T-helper 2 cell treated with Interferon-gamma antibody and Interleukin-4, amounts not matched to agents 5 μg/mL and 100 μg/mL, for 36 hours (primary cell): ENCODE results near the gene LY6G5C.

Experiments
- DNase-seq: peaks from one replicate; pipeline ENCODE4 v3.0.0; 2021; ENCODE audit warnings: low spot score
- H3K27ac Mint-ChIP-seq: one replicate; pipeline ENCODE4 v1.8.0; 2021; ENCODE audit warnings: mild to moderate bottlenecking, mixed read lengths
- H3K27me3 Mint-ChIP-seq: one replicate; pipeline ENCODE4 v1.8.0; 2021; ENCODE audit warnings: low read depth, mixed read lengths
- H3K36me3 Mint-ChIP-seq: one replicate; pipeline ENCODE4 v1.8.0; 2021; ENCODE audit warnings: low read depth, mixed read lengths
- H3K4me1 Mint-ChIP-seq: one replicate; pipeline ENCODE4 v1.8.0; 2021; ENCODE audit warnings: low read depth, mixed read lengths
- H3K4me3 Mint-ChIP-seq: one replicate; pipeline ENCODE4 v1.8.0; 2022; ENCODE audit warnings: mild to moderate bottlenecking, moderate library complexity, mixed read lengths
- H3K9me3 Mint-ChIP-seq: one replicate; pipeline ENCODE4 v1.8.0; 2021; ENCODE audit warnings: mixed read lengths

Gene LY6G5C

GRCh38 chr6:31707701-31708100 lies 26.8 kb upstream of the LY6G5C start:
- H3K4me3 Mint-ChIP-seq, result no peak overlapping the region

GRCh38 chr6:31706599-31706998 lies 25.7 kb upstream of the LY6G5C start, which contains the start of gene LY6G6F:
LY6G6F (plus strand) TSS chr6:31706866; CDS start chr6:31706907, 41 bp downstream.
- peaks cover 2% of the 10 kb centered on the region for H3K27me3 Mint-ChIP-seq
- no peak within 1 kb of the TSS for H3K27ac Mint-ChIP-seq
- no peak for DNase-seq
- H3K9me3 Mint-ChIP-seq, result no peaks in the 10 kb centered on the region
- peaks cover 7% of the 10 kb centered on the region for H3K36me3 Mint-ChIP-seq
- H3K4me3 Mint-ChIP-seq, result no peak within 1 kb of the TSS
- H3K4me1 Mint-ChIP-seq, result peaks cover 16% of the 10 kb centered on the region

More at GRCh38 chr6:31707701-31708100, 26.8 kb upstream of the LY6G5C start:
- peaks cover 16% of the 10 kb centered on the region for H3K4me1 Mint-ChIP-seq
- H3K27ac Mint-ChIP-seq, result no peak overlapping the region
- no peaks in the 10 kb centered on the region for H3K9me3 Mint-ChIP-seq
- H3K36me3 Mint-ChIP-seq, result no peaks in the 10 kb centered on the region
- peaks cover 2% of the 10 kb centered on the region for H3K27me3 Mint-ChIP-seq
- no peak for DNase-seq

- no peak for DNase-seq
- peaks cover 2% of the 10 kb centered on the region for H3K27me3 Mint-ChIP-seq
Measured at GRCh38 chr6:31705931-31706330, 25.1 kb upstream of the LY6G5C start.

GRCh38 chr6:31702819-31703716 lies 22.2 kb upstream of the LY6G5C start, which contains the start of gene ABHD16A:
ABHD16A (minus strand) TSS chr6:31703324; CDS start chr6:31703281, 43 bp downstream.
- Mint-ChIP-seq H3K4me3 (peak within 1 kb of the TSS; percentile 98), H3K4me1 (peaks cover 16% of the 10 kb centered on the region), H3K9me3 (no peaks in the 10 kb centered on the region), H3K27me3 (peaks cover 2% of the 10 kb centered on the region), H3K27ac (peak within 1 kb of the TSS; percentile 97), H3K36me3 (peaks cover 19% of the 10 kb centered on the region)
- peak; percentile 95 for DNase-seq

More at GRCh38 chr6:31705931-31706330, 25.1 kb upstream of the LY6G5C start:
- Mint-ChIP-seq H3K4me3 (no peak overlapping the region), H3K27ac (no peak overlapping the region), H3K9me3 (no peaks in the 10 kb centered on the region), H3K4me1 (peaks cover 15% of the 10 kb centered on the region), H3K36me3 (peaks cover 12% of the 10 kb centered on the region)

GRCh38 chr6:31702405-31702818 lies 21.5 kb upstream of the LY6G5C start:
- Mint-ChIP-seq H3K9me3 (no peaks in the 10 kb centered on the region), H3K36me3 (peaks cover 26% of the 10 kb centered on the region), H3K4me3 (peak overlapping the region; percentile 98), H3K4me1 (peaks cover 23% of the 10 kb centered on the region), H3K27ac (peak overlapping the region; percentile 97), H3K27me3 (peaks cover 2% of the 10 kb centered on the region)
- peak; percentile 40 for DNase-seq

GRCh38 chr6:31701666-31702404 lies 21.0 kb upstream of the LY6G5C start:
- H3K9me3 Mint-ChIP-seq, result no peaks in the 10 kb centered on the region
- peak overlapping the region; percentile 98 for H3K4me3 Mint-ChIP-seq
- no peak for DNase-seq
- peak overlapping the region; percentile 97 for H3K27ac Mint-ChIP-seq
- H3K36me3 Mint-ChIP-seq, result peaks cover 31% of the 10 kb centered on the region
- no peaks in the 10 kb centered on the region for H3K27me3 Mint-ChIP-seq
- H3K4me1 Mint-ChIP-seq, result peaks cover 26% of the 10 kb centered on the region

- Mint-ChIP-seq H3K4me3 (peak overlapping the region; percentile 98), H3K27ac (no peak overlapping the region), H3K9me3 (no peaks in the 10 kb centered on the region)
Measured at GRCh38 chr6:31700740-31701401, 20.0 kb upstream of the LY6G5C start.

GRCh38 chr6:31697555-31697954 lies 16.7 kb upstream of the LY6G5C start:
- H3K9me3 Mint-ChIP-seq, result no peaks in the 10 kb centered on the region
- H3K4me1 Mint-ChIP-seq, result peaks cover 24% of the 10 kb centered on the region
- H3K4me3 Mint-ChIP-seq, result no peak overlapping the region
- no peaks in the 10 kb centered on the region for H3K27me3 Mint-ChIP-seq
- peak overlapping the region; percentile 67 for H3K27ac Mint-ChIP-seq
- H3K36me3 Mint-ChIP-seq, result peaks cover 54% of the 10 kb centered on the region
- DNase-seq, result no peak

More at GRCh38 chr6:31700740-31701401, 20.0 kb upstream of the LY6G5C start:
- H3K4me1 Mint-ChIP-seq, result peaks cover 26% of the 10 kb centered on the region
- H3K36me3 Mint-ChIP-seq, result peaks cover 38% of the 10 kb centered on the region
- no peak for DNase-seq
- no peaks in the 10 kb centered on the region for H3K27me3 Mint-ChIP-seq

GRCh38 chr6:31693535-31693934 lies 12.7 kb upstream of the LY6G5C start:
- Mint-ChIP-seq H3K9me3 (no peaks in the 10 kb centered on the region), H3K27me3 (no peaks in the 10 kb centered on the region), H3K36me3 (peaks cover 56% of the 10 kb centered on the region), H3K4me3 (no peak overlapping the region), H3K4me1 (peaks cover 11% of the 10 kb centered on the region), H3K27ac (no peak overlapping the region)
- DNase-seq, result no peak

GRCh38 chr6:31692886-31693285 lies 12.0 kb upstream of the LY6G5C start:
- Mint-ChIP-seq H3K36me3 (peaks cover 55% of the 10 kb centered on the region), H3K27ac (no peak overlapping the region), H3K27me3 (no peaks in the 10 kb centered on the region)

GRCh38 chr6:31692353-31692752 lies 11.5 kb upstream of the LY6G5C start:
- H3K9me3 Mint-ChIP-seq, result no peaks in the 10 kb centered on the region
- no peaks in the 10 kb centered on the region for H3K27me3 Mint-ChIP-seq
- H3K27ac Mint-ChIP-seq, result no peak overlapping the region
- H3K36me3 Mint-ChIP-seq, result peaks cover 53% of the 10 kb centered on the region
- no peak for DNase-seq
- H3K4me1 Mint-ChIP-seq, result peaks cover 3% of the 10 kb centered on the region
- H3K4me3 Mint-ChIP-seq, result no peak overlapping the region

More at GRCh38 chr6:31692886-31693285, 12.0 kb upstream of the LY6G5C start:
- no peaks in the 10 kb centered on the region for H3K9me3 Mint-ChIP-seq
- DNase-seq, result no peak
- peaks cover 8% of the 10 kb centered on the region for H3K4me1 Mint-ChIP-seq
- H3K4me3 Mint-ChIP-seq, result no peak overlapping the region

- H3K27ac Mint-ChIP-seq, result no peak overlapping the region
- no peak for DNase-seq
- H3K36me3 Mint-ChIP-seq, result peaks cover 49% of the 10 kb centered on the region
- no peaks in the 10 kb centered on the region for H3K27me3 Mint-ChIP-seq
- no peak overlapping the region for H3K4me3 Mint-ChIP-seq
- no peaks in the 10 kb centered on the region for H3K9me3 Mint-ChIP-seq
- no peaks in the 10 kb centered on the region for H3K4me1 Mint-ChIP-seq
Measured at GRCh38 chr6:31691564-31692108, 10.8 kb upstream of the LY6G5C start.

- Mint-ChIP-seq H3K27me3 (no peaks in the 10 kb centered on the region), H3K9me3 (no peaks in the 10 kb centered on the region), H3K4me1 (no peaks in the 10 kb centered on the region), H3K36me3 (peaks cover 50% of the 10 kb centered on the region), H3K4me3 (no peak overlapping the region), H3K27ac (peak overlapping the region; percentile 10)
- no peak for DNase-seq
Measured at GRCh38 chr6:31691078-31691463, 10.2 kb upstream of the LY6G5C start.
